ENCODE measurements around the gene ADAMTS3.
A peak's percentile ranks its signal among the peaks of the same experiment; 100 is the strongest.
"Not testable (repeated sequence)": the region's sequence is repeated elsewhere in the genome, so short reads cannot be mapped to it uniquely, and the experiment has no call there.

ADAMTS3 gene

DNA sequence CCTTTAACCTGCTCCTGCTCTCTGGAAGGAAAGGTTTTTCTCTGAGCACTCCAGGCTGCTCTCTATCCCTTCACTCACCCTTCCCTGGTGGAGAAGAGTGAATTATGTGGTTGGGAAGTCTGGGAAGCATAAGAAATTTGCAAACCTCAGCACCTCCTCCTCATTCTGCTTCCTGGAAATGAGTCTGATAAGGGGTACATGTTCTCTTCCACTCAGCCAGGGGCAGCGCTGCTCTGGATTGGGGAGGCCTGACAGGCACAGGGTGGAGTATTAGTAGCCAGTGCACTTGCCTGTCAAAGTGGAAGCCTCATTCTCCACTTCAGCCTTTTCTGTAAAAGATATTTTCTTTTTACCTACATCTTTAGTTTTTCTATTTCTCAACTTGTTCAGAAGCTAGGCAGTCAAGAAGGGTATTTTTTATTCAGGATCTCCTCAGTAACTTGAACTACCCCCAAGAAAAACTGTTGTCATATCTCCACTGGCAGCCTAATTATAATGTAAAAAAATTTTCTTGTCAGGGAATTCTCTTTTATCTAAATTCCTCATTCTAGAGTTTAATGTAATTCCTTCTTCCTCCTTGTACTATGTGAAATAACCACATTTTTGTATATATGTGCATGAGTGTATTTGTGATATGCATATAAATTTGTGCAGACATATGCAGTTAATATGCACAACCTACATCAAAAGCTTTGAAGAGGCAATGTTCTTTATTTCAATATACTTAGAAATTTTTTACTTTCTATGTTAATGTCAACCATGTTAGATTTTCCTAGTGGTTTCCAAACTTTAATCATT, 15.3 kb downstream of the ADAMTS3 start:
- no peak for DNase-seq (ENCODE audit: low read depth)

DNA sequence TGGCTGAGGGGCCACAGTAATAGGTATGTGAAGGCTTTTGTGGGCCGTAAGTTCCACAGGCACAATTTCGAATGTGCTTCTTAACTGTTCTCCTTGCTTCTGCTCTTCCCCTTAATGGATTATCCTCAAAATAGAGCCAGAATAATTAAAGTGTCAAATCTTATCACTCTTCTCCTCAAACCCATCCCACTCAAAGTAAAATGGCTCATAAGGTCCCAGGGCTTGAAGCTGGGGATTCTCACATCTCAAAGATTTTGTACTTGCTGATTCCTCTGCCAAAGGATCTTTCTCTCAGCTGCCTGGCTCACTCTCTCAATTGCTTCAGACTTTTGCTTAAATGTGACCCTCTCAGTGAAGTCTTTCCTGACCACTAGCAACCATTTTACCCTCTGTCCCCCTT, 16.6 kb downstream of the ADAMTS3 start:
- no peak for DNase-seq (ENCODE audit: low read depth)

DNA sequence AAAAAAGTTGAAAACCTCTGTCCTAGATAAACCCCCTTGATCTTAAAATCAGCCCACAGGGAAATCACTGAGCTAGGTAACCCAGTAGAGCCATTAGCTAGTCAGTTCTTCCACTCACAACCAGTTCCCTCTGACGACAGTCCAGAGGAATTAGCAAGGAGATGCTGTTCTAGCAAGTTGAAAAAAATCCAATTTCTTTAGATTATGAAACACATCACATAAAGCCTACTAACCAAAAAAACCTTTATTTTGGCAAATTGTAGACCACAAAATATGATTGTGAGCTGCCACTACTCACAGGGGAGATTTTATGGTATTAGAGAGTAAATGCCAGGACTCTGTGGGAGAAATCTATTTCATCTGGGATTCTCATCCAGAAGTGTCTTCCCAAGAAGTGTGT, 22.6 kb downstream of the ADAMTS3 start:
- DNase-seq (ENCODE audit: low read depth), result no peak

DNA sequence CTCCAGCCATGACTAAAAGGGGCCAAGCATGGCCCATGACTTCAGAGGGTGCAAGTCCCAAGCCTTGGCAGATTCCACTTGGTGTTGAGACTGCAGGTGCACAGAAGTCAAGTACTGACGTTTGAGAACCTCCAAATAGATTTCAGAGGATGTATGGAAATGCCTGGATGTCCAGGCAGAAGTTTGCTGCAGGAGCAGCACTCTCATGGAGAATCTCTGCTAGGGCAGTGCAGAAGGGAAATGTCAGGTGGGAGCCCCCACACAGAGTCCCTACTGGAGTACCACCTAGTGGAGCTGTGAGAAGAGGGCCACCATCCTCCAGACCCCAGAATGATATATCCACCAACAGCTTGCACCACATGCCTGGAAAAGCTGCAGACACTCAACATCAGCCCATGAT, 28.3 kb downstream of the ADAMTS3 start:
- DNase-seq (ENCODE audit: low read depth), result not testable (repeated sequence)

DNA sequence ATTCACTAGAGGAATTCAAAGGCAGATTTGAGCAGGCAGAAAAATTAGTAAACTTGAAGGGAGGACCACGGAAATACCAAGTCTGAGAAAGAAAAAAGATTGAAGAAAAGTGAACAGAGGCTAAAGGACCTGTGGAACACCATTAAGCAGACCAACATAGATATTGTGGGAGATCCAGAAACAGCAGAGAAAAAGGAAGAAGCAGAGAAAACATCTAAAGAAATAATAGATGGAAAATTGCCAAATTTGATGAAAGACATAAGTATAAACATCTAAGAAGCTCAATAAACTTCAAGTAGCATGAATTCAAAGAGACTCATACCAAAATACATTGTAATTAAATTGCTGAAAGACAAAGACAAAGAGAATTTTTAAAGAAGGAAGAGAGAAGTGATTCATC, 31.0 kb downstream of the ADAMTS3 start:
- DNase-seq (ENCODE audit: low read depth), result no peak

DNA sequence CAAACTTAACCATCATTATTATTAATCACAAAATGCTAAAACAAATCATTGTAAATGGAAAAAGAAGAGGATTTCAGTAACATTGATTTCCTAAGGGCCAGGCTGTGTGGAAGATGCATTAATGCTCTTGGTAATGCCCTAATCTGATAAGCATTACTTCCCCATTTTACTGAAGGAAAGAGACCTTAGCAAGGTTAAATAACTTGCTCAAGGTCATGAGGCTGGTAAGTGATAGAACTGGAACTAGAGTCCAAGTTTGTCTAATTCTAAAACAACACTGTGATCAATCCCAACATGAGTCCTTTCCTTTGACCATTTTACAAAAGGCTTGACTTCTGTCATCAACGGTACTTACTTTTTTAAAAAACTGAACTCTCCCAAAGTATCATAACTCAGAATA, 32.6 kb downstream of the ADAMTS3 start:
- DNase-seq (ENCODE audit: low read depth), result no peak

DNA sequence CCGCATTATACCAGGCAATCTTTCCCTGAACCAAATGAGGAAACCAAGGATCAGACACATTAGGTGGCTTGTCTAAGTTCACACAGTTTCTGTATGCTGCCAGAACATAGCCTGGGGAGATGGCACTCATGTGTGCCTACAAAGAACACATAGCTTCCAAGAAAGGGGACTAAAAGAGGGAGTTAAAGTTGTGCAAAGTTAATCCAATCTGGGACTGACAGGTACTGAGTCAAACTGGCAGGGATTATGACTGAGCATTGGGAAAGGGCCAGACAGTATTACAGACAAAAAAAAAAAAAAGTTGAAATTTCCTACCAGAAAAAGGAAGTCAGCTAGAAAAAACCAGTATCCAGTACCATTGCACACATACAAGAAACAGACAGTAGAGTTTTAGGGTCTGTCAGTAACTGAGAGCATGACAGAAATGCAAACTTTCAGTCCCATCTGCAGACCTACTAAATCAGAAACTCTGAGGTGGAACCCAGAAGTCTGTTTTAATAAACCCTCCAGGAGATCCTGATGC, 37.2 kb downstream of the ADAMTS3 start:
- no peak for DNase-seq (ENCODE audit: low read depth)

DNA sequence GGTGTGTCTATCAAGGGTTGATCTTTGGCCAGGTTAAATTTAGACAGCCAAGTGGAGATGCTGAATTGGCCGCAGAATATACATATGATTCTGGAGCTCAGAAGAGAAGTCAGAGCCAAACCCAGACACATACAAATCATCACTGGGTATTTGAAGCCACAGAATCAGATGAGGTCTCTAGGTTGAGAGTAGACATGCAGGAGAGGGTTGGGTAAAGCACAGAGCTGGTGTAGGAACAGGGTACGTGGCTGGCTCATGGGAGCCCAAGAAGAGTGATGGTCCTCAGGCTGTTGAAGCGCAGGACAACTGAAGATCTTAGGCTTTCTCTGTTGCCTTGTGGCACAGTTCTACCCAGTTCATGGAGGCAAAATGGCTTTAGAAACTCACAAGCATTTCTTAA, 37.7 kb downstream of the ADAMTS3 start:
- DNase-seq (ENCODE audit: low read depth), result no peak

DNA sequence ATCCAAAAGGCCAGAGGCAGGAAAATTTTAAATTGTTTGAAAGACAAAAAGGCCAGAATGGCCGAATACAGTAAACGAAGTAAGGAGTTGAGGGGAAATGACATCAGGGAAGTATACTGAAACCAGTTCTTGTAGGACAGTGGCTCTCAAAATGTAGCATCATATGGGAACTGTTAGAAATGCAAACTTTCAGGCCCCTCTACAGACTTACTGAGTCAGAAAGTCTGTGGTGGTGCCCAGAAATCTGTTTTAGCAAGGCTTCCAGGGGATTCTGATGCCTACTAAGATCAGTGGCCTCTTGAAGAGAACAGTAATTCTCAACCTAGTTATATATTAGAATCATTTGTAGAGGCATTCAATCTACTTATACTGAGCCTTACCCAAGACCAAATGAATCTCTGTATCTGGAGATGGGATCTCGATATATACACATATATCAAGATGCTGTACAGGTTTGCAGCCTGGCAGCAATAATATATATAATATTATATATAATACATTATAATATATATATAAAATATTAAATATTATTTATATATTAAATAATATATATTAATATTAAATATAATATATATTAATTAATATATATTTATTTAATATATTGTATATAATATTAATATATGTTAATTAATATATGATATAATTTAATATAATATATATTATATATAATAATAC, 39.7 kb downstream of the ADAMTS3 start:
- DNase-seq (ENCODE audit: low read depth), result no peak

DNA sequence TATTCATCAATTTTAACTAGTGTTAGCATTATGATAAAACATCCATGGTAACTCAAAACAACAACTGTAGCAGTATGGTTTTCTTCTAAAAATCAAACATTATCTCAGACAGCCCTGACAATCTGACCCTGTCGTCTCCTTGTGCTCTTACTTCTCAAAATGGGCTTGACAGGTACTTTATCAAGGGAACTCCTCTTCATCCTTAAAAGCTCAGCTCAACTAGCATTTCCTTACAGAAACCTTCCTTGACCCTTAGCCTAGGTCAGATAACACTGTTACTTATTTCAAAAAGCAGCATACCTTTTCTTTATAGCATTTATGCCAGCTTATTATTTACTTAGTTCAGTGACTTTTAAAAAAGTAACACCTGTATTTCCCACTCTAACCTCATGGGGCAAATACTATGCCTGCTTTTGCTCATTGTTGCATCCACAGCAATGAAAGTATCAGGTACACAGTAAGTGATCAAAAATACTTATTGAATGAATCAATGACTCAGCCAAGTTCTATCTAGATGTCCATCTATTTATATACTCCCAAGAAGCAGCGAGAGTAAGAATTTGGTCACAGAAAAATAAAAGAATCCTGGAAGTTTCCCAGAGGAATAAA, 41.9 kb downstream of the ADAMTS3 start:
- no peak for DNase-seq (ENCODE audit: low read depth)

DNA sequence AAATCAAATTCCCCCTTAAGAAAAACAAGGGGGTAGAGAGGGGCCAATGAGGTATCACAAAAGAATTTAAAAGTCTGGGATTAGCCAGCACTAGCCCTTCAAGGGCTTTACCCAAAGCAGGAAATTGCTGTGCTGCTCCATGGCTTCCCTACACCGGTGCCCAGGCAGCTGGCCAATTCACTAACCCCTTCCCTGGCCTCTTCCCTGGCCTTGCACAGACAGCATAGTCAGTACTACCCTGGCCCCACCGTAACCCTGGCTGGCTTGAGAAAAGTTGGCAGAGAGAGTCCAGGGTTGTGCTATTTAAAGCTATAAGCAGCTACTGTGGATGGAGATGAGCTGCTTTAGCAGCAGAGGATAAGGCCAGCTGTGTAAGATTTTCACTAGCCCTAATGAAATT, 43.1 kb downstream of the ADAMTS3 start:
- peak; percentile 74 for DNase-seq (ENCODE audit: low read depth)

DNA sequence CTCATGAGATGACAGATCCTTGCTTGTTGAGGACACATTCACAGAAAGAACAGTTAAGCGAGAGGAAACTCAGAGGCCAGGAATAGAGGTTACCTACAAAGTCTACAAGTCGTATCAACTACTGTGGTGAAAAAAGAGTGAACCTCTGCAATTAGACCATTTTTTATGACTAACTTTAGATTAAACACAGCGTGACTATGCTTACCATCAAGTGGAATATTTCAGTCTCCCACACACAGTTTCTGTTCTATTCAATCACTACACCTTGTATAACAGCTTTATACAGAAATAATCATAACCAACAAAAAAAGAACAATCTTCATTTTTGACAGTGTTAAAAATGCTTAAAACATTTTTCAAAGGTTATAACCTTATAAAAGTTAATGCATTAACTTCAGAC, 46.6 kb downstream of the ADAMTS3 start:
- DNase-seq (ENCODE audit: low read depth), result no peak

DNA sequence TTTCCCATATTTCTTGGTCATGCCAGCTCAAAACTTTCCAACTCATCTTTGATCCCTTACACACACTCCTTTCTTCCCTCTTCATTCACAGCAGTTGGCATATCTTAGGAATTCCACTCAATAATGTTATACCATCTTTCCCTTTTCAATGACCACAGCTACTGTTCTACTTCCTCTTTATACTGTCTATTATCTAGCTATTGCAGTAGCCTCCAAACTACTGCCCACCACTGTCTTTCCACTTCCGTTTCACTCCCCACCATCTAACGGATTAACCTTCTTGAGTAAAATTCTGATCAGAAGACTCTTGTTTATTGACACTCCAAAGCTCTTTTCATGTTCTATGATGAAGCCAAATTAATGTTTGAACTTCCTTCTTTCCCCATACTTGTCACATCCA, 55.8 kb downstream of the ADAMTS3 start:
- DNase-seq (ENCODE audit: low read depth), result no peak

DNA sequence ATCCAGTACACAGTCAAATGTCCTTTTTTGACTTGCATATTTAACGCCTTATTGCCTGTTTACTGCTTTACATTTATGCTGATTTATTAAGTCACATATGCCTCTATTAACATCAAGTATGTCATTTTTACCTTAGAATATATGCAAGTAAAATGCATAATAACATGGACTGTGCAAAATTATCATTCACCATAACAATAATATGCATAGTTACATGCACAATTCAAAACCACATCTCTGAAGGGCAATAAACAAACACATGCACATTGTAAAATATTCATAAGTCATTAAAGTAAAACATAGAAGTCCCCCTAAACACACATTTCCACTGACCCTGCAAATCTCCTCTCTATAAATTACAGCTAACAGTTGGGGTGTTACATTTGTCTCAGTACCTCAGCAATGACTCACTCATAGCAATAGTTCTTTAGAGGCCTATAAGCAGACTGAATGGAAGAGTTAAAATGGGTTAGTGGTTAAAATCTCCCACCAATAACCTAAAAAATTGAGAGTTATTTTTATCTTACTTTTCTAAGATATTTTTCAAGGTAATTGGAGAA, 61.1 kb downstream of the ADAMTS3 start:
- no peak for DNase-seq (ENCODE audit: low read depth)

DNA sequence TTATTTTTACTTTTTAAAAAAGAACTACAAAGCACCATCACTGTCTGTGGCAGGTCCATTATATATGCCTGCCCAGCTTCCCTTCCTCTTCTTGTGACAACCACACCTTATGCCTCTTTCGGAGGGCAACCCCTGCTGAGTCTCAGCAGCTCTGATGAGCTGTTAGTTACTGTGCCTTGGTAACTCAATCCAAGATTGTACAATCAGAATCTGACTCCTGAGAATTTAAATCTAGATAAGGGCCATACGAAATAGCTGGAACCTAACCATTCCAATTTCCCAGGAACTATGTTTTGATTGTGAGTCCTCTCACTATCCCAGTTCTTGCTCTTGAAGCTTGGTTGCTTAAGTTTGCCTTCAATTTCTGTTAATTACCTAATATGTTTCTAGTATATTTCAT, 61.9 kb downstream of the ADAMTS3 start:
- no peak for DNase-seq (ENCODE audit: low read depth)

DNA sequence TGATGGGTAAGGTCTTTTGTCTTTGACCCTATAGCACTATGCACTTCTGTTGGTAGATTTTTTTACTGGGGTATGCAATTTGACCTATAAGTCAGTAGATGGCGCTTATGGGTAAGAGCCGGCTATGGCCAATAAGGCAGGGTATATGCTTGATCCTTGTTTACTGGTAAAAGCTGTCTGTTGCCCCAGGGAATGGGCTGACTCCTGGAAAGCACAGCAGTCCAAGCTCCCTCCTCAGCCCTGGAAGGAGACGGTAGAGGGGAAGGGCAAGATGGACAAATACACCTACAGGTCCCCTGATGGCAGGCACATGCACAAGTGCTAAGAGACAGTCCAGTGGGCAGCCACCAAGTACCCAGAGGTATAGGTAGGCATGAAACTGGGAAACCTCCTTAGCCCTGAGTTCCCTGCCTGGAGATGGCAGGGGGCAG, 63.7 kb downstream of the ADAMTS3 start:
- peak; percentile 57 for DNase-seq (ENCODE audit: low read depth)

DNA sequence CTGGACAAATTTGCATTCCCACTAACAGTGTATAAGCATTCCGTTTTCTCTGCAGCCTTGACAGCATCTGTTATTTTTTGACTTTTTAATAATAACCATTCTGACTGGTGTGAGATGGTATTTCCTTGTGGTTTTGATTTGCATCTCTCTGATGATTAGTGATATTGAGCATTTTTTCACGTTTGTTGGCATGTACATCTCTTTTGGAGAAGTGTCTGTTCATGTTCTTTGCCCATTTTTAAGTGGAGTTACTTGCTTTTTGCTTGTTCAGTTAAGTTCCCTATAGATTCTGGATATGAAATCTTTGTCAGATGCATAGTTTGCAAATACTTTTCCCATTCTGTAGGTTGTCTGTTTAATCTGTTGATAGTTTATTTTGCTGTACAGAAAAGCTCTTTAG, 68.8 kb downstream of the ADAMTS3 start:
- no peak for DNase-seq (ENCODE audit: low read depth)

DNA sequence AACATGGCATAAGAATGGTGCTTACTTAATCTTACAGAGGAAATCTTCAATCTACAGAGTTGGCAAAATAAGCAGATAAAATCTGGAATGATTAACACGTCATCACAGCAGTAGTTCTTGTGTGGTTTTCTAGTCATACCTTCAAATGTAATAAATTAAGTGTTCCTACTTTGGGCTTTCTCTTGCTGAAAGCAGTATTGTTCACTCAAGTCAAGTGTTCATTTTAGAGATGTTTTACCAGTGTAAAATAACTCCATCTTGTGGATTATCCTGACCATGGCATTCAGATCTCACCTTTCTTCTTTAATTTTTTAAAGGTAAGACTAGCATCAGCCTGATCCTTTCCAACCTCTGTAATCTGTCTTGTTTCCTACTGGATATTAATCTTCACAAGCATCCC, 72.9 kb downstream of the ADAMTS3 start:
- DNase-seq (ENCODE audit: low read depth), result no peak

DNA sequence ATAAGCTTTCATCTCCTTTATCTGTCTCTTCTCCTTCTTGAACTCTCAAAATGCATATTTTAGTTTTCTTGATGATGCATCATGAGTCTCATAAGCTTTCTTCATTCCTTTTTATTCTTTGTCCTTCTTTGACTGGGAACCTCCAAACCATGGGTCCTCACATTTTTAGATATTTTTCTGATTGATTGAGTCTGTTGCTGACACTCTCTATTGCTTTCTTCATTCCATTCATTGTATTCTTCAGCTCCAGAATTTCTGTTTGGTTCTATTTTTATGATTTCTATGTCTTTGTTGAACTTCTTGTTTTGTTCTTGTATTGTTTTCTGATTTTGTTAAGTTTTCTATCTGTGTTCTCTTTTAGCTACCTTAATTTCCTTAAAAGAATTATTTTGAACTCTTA, 74.9 kb downstream of the ADAMTS3 start:
- no peak for DNase-seq (ENCODE audit: low read depth)

DNA sequence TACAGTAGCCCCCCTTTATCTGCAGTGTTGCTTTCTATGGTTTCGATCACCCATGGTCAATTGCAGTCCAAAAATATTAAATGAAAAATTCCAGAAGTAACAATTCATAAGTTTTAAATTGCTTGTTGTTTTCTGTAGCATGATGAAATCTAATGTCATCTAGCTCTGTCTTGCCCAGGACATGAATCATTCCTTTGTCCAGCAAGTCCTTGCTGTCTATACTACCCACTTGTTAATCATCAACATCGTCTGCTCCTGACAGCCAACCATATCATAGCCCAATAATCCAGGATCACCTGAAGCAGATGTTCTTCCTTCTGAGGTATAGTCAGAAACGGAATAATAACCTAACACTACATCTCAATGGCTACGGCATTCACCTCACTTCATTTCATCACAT, 79.8 kb downstream of the ADAMTS3 start:
- DNase-seq (ENCODE audit: low read depth), result peak; percentile 76

DNA sequence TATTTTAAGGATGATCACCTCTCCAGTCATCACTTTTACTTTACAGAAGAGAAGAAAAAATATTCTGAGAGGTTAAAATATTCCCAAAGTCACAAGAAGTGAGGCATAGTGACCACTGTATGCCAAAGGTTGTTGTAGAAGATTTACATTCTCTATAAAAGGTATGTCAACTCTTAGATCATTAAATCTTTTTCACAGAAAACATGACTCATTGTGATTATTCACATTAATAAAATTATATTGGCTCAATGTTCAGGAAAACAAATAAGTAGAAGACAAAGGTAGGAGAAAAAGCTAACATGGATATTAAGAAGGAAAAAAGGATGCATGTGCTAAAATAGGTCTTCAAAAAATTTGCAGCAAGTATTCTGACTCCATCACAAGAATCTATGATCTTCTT, 82.0 kb downstream of the ADAMTS3 start:
- no peak for DNase-seq (ENCODE audit: low read depth)

DNA sequence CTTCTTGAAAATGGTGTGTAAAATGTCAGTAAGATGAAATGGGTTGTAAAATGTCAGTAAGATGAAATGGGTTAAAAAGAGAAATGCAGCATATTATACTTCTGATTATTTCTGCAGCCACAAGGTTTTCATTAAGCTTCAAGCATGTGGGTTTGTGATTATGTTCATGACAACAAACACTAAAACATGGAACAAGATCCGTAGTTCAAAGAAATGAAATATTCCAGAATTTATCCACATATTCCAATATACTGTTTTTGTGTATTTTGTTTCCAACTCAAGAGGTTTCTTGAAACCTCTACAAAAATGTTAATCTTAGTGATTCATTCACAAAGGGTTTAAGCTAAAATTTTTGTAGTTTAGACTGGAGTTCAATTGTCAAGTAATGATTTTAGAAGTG, 84.0 kb downstream of the ADAMTS3 start:
- no peak for DNase-seq (ENCODE audit: low read depth)

DNA sequence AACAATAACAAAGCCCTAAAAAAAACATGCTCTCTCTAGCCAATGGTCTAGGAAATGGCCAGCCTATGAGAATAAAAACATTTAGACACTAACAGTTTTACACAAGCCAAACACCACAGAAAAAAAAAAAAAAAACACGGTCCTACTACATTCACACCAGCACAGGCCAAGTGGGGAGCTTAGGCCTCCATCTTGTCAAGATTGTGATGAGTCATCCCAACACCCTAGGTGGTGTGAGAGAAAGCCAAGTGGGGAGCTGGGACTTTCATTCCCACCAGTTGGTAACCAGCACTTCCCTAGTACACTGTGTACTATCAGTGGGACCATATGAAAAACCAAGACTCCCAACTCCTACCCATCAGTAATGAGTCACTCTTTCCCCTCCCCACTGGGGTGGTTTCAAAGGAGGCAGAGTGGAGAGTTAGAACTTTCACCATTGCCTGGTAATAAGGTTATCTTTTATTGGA, 95.6 kb downstream of the ADAMTS3 start:
- peak; percentile 24 for DNase-seq (ENCODE audit: low read depth)

All from fibroblast of the conjunctiva (primary cell).